Pancreas (tissue), 10 donors: ENCODE data around the gene STAT6. TPM values are rescaled to one million over a fixed set of nuclear protein-coding genes. Genes with fewer than 3 reads are reported as not detected.

Experiments used
- ATAC-seq, 4 donors: fragments of 200-7000 bp; cut with Tn5 transposase; one replicate each; pipeline versions ENCODE4 v1.8.0 to v1.9.1; 2020; ENCODE audit warnings: mild to moderate bottlenecking in 4 of 4, moderate library complexity in 4 of 4
- DNase-seq, 6 donors: peaks; one replicate each; pipeline ENCODE4 v3.0.0-alpha.2; 2020
- FAIRE-seq: peaks from 2 replicates; lab custom pipeline; 2012; peaks lifted over from hg19 to GRCh38; lab: Jason Lieb, UNC
- H3K27ac ChIP-seq, 4 donors: fragments of 200-600 bp; sonication (generic); 1 replicate in 3 of 4; 2 replicates in 1 of 4; pipeline versions ENCODE4 v1.5.0 to v1.8.0; 2020
- H3K27me3 ChIP-seq, 4 donors: fragments of 200-600 bp; one replicate each; pipeline ENCODE4 v1.8.0; 2021
- H3K36me3 ChIP-seq, 3 donors: fragments of 200-600 bp; sonication (generic) in 1 of 3; one replicate each; pipeline versions ENCODE4 v1.5.0 to v1.8.0; 2020 to 2021
- H3K4me1 ChIP-seq, 3 donors: fragments of 200-600 bp; one replicate each; pipeline ENCODE4 v1.8.0; 2021
- H3K4me3 ChIP-seq, 4 donors: fragments of 200-600 bp; sonication (generic) in 2 of 4; one replicate each; pipeline versions ENCODE4 v1.5.0 to v1.8.0; 2020 to 2021
- H3K9me3 ChIP-seq, 4 donors: fragments of 200-600 bp; one replicate each; pipeline ENCODE4 v1.8.0; 2021
- CTCF ChIP-seq, 4 donors: fragments of 200-600 bp; sonication (generic) in 3 of 4; IDR thresholded peaks; one replicate each; pipeline versions ENCODE4 v1.5.0 to v1.8.0; 2021; ENCODE audit warnings: antibody characterized with exemption in 4 of 4
- WGBS, 2 donors: extraction: QIAGEN DNeasy Blood & Tissue Kit; methylation state at CpG; one replicate each; pipeline ENCODE4 v1.1.7; 2013; 5-methylcytosine and 5-hydroxymethylcytosine counted together
- intact Hi-C, 3 donors: fragments of 100-400 bp; cut with DNase I; formaldehyde crosslinking; loops; one replicate each; pipeline versions ENCODE4 v1.11.1 to v1.14.2; 2022
- polyA plus RNA-seq, 2 donors: library from polyadenylated mRNA; stranded (reverse); fragments of 200-250 nt; gene quantifications; one replicate each; pipeline ENCODE4 v1.2.3, GENCODE V29; 2013
- total RNA-seq, 6 donors: library from RNA; stranded (reverse); fragmentation: NEBNext Ultra II Directional in 4 of 6; extraction: Animal tissue kit (Norgen Biotek cat#: 25700) in 4 of 6; gene quantifications; one replicate each; pipeline versions ENCODE4 v1.2.1 to v1.2.4, GENCODE V29; 2021 to 2023
- donor health status: healthy with polysubstance abuse.
- donor health status: DM: no; HTN: no; CAD: no; lungs with moderate emphysema.
- donor health status: DM: no; HTN: no; CAD: no.
- donor health status: control.
- donor health status: control.
- donor health status: Bipolar disorder and iron deficiency.
- donor health status: DM: yes; HTN: yes; CAD: no.
- donor health status: DM: no; HTN: no; CAD: no.
- donor health status: DM: no; HTN: no; CAD: no.
- donor health status: DM: yes; HTN: yes; CAD: no.

The STAT6 gene
- total and polyA plus RNA-seq, 8 donors, result 31.0 to 141 (median 56.2) TPM

DNA sequence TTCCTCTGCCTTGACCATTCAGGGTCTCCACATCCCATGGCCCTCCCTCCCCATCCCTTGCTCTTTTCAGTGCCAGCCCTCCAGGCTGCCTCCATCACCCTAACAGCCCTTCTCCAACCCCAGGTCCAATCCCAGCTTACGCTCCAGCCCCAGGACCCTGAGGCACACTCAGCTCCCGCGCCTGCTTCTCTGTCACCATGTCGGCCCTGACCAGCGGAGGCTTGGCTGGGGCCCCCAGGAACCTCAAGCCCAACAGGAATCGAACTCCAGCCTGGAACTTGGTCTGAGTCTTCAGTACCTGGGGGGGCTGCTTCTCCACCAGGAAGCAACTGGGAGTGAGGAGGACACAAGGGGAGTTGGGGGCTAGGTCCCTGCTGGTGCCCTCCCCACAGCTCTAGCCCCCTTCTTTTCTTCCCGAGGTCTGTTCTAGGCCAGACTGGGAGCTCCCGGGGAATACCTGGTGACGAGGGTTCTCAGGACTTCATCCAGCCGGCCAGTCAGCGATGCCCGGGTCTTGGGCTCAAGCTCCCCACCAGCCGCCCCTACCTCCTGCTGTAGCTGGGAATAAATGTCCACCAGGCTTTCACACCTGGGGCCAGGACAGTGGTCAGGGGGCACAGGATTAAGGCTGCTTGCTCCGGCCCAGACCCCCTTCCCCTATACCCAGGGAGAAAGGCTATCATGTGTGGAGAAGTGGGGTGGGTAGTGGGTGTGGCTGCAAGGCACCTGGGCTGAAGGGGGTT lies 6.0 kb downstream of the STAT6 start:
- 93 to 95% methylated on average over 13 to 14 of the region's 14 CpGs for WGBS, 2 donors
- FAIRE-seq, result no peak
- Histone ChIP-seq H3K4me1 (peaks cover 0 to 7% (median 0%) of the 10 kb centered on the region in 3 donors), H3K27me3 (no peaks in the 10 kb centered on the region), H3K36me3 (peaks cover 0 to 10% (median 0%) of the 10 kb centered on the region in 3 donors), H3K27ac (no peak overlapping the region), H3K9me3 (no peaks in the 10 kb centered on the region), H3K4me3 (no peak overlapping the region)
- no peak for TF ChIP-seq CTCF (IDR thresholded peaks at IDR 0.05)
- no peak for ATAC-seq
- intact Hi-C loops, result no loop called here
- peak in 1 of 6 donors; percentile 54 for DNase-seq

DNA sequence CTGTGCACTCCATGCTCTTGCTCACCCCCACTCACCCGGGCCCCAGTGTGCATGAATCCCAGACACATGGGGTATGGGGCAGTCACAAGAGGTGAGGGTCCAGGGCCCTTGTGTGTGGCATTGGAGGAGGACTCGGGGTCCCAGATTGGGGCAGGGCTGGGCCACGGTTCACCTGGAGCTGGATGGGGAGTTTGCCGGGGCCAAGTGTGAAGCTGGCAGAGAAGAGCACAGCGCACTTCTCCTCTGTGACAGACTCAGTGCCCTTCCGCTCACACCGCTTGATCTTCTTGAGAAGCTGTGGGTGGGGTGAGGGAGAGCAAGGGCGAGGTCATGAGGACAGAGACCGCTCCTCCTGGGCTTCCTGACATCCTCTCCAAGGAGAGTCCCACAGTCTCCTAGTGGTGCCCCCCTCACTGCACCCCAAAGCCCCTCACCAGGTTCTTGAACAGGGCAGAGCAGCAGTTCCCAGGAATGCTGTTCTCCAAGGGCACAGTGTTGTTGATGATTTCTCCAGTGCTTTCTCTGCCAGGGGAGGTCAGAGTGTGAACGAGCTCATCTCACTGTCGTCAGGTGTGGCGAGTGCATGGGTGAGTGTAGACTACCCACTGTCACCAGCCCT lies 6.8 kb downstream of the STAT6 start:
- DNase-seq (no peak), FAIRE-seq (no peak), ATAC-seq (no peak)
- Histone ChIP-seq H3K4me3 (no peak overlapping the region), H3K27me3 (no peaks in the 10 kb centered on the region), H3K4me1 (peaks cover 0 to 2% (median 0%) of the 10 kb centered on the region in 3 donors), H3K9me3 (no peaks in the 10 kb centered on the region), H3K36me3 (peaks cover 0 to 18% (median 0%) of the 10 kb centered on the region in 3 donors), H3K27ac (no peak overlapping the region)
- WGBS, 2 donors, result 94% methylated on average over 12 of the region's 12 CpGs
- no peak for TF ChIP-seq CTCF (IDR thresholded peaks at IDR 0.05)
- intact Hi-C loops, result no loop called here

DNA sequence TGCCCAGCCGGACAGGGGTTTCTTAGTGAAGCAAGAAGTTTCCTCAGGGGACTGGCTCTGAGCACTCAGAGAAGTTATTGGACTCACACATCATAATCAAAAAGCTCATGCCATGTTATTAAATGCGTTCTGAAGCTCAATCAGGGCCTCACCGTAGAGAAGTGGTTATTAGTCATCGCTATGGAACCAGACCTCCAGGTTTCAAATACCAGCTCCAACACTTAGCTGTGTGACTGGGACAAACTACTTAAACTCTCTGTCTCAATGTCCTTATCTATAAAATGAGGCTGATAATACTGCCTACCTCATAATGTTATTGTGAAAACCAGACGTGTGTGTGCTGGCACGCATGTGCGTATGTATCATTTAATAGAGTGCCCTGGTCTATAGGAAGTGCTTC lies 7.3 kb downstream of the STAT6 start:
- Histone ChIP-seq H3K36me3 (peaks cover 0 to 23% (median 0%) of the 10 kb centered on the region in 3 donors), H3K27ac (no peak overlapping the region), H3K4me3 (no peak overlapping the region), H3K9me3 (no peaks in the 10 kb centered on the region), H3K4me1 (no peaks in the 10 kb centered on the region), H3K27me3 (no peaks in the 10 kb centered on the region)
- intact Hi-C loops, result no loop called here
- WGBS, 2 donors, result 88 to 89% methylated on average over 7 of the region's 7 CpGs
- FAIRE-seq (no peak), DNase-seq (no peak), ATAC-seq (no peak)
- TF ChIP-seq CTCF (IDR thresholded peaks at IDR 0.05), result no peak

DNA sequence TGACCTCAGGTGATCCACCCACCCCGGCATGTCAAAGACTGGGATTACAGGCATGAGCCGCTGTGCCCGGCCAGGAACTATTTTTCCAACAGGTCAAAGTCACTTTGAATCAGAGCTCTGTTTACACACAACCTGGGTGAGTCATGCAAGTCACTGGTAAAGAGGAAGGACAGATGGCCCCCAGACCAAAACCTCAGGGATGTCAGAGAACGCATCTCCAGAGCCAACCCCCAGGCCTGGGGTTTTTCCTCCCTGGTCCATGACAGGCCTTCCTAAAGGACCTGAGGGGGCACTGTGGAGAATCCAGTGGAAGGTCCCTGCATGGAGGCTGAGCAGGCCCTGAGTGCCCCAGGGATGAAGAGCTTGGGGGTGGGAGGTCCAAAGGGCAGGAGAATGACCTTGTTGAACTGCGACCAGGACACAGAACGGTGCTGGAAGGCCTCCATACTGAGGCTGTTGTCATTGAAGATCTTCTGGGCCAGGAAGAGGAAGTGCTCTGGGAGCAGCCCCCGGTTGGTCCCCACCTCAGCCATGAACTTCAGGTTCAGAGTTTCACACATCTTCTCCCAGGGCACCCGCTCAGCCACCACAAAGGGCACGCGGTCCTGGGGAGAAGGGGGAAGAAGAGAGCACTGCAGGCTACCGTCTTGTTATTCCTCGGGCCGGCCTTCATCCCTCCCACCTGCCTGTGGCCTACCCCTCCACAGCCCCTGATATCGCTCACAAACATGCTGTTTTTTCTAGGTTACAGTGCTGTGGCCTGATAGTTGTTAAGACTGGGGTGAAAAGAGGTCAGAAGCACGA lies 9.1 kb downstream of the STAT6 start:
- ATAC-seq, result peak; percentile 53 to 72 (median 62)
- 66 to 72% methylated on average over 15 of the region's 15 CpGs for WGBS, 2 donors
- TF ChIP-seq CTCF (IDR thresholded peaks at IDR 0.05), result no peak
- peaks cover 0 to 28% (median 0%) of the 10 kb centered on the region in 3 donors for H3K36me3 ChIP-seq
- no peaks in the 10 kb centered on the region for H3K9me3 ChIP-seq
- no peak for DNase-seq
- H3K27ac ChIP-seq, result no peak overlapping the region
- H3K27me3 ChIP-seq, result no peaks in the 10 kb centered on the region
- no peaks in the 10 kb centered on the region for H3K4me1 ChIP-seq
- no peak for FAIRE-seq
- intact Hi-C loops, result no loop called here
- no peak overlapping the region for H3K4me3 ChIP-seq
